AG08396 (cell line): ENCODE measurements around the gene GREB1.

Source experiments
- DNase-seq: peaks from one replicate; pipeline ENCODE4 v3.0.0; 2012; ENCODE audit warnings: low spot score, mixed read lengths

The GREB1 gene

GRCh38 chr2:11681722-11682589 lies 148.1 kb downstream of the GREB1 start:
- peak; percentile 65 for DNase-seq

GRCh38 chr2:11682590-11682915 lies 148.7 kb downstream of the GREB1 start:
- no peak for DNase-seq

- DNase-seq = no peak
These were observed 149.6 kb downstream of the GREB1 start for GRCh38 chr2:11683476-11683875.

- DNase-seq = no peak
These were observed 150.1 kb downstream of the GREB1 start for GRCh38 chr2:11683966-11684365.

GRCh38 chr2:11684894-11685460 lies 151.1 kb downstream of the GREB1 start:
- DNase-seq = no peak

GRCh38 chr2:11685906-11686470 lies 152.1 kb downstream of the GREB1 start:
- DNase-seq = no peak

GRCh38 chr2:11687736-11688135 lies 153.9 kb downstream of the GREB1 start:
- no peak for DNase-seq

- peak; percentile 86 for DNase-seq
These were observed 154.6 kb downstream of the GREB1 start for GRCh38 chr2:11688222-11689069.

- no peak for DNase-seq
These were observed 157.3 kb downstream of the GREB1 start for GRCh38 chr2:11691076-11691660.
